ENCODE measurements around the gene MAPK10.

DNA sequence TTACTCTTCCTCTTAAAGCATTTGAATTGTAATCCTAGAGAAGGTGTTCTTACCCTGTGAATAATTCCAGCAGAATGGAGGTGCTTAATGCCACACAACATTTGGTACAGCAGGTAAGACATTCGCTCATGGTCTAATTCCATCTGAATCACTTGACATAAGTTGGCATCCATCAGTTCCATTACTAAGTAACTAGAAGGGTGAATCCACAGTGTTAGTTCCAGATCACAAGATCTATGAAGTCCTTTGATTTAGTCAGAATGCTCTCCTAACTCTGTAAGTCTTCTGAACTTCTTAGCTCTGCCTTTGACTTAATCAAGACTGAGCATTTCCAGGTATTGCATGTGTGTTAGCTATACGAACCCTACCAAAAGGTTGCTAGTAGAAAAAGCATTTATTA is 258.0 kb downstream of the MAPK10 start:
- TF ChIP-seq, protein P1, sequence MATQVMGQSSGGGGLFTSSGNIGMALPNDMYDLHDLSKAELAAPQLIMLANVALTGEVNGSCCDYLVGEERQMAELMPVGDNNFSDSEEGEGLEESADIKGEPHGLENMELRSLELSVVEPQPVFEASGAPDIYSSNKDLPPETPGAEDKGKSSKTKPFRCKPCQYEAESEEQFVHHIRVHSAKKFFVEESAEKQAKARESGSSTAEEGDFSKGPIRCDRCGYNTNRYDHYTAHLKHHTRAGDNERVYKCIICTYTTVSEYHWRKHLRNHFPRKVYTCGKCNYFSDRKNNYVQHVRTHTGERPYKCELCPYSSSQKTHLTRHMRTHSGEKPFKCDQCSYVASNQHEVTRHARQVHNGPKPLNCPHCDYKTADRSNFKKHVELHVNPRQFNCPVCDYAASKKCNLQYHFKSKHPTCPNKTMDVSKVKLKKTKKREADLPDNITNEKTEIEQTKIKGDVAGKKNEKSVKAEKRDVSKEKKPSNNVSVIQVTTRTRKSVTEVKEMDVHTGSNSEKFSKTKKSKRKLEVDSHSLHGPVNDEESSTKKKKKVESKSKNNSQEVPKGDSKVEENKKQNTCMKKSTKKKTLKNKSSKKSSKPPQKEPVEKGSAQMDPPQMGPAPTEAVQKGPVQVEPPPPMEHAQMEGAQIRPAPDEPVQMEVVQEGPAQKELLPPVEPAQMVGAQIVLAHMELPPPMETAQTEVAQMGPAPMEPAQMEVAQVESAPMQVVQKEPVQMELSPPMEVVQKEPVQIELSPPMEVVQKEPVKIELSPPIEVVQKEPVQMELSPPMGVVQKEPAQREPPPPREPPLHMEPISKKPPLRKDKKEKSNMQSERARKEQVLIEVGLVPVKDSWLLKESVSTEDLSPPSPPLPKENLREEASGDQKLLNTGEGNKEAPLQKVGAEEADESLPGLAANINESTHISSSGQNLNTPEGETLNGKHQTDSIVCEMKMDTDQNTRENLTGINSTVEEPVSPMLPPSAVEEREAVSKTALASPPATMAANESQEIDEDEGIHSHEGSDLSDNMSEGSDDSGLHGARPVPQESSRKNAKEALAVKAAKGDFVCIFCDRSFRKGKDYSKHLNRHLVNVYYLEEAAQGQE (IDR thresholded peaks at IDR 0.05) = no peak
- TF ChIP-seq, protein P2, sequence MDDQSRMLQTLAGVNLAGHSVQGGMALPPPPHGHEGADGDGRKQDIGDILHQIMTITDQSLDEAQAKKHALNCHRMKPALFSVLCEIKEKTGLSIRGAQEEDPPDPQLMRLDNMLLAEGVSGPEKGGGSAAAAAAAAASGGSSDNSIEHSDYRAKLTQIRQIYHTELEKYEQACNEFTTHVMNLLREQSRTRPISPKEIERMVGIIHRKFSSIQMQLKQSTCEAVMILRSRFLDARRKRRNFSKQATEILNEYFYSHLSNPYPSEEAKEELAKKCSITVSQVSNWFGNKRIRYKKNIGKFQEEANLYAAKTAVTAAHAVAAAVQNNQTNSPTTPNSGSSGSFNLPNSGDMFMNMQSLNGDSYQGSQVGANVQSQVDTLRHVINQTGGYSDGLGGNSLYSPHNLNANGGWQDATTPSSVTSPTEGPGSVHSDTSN (IDR thresholded peaks at IDR 0.05) = no peak
- TF ChIP-seq, protein P3, sequence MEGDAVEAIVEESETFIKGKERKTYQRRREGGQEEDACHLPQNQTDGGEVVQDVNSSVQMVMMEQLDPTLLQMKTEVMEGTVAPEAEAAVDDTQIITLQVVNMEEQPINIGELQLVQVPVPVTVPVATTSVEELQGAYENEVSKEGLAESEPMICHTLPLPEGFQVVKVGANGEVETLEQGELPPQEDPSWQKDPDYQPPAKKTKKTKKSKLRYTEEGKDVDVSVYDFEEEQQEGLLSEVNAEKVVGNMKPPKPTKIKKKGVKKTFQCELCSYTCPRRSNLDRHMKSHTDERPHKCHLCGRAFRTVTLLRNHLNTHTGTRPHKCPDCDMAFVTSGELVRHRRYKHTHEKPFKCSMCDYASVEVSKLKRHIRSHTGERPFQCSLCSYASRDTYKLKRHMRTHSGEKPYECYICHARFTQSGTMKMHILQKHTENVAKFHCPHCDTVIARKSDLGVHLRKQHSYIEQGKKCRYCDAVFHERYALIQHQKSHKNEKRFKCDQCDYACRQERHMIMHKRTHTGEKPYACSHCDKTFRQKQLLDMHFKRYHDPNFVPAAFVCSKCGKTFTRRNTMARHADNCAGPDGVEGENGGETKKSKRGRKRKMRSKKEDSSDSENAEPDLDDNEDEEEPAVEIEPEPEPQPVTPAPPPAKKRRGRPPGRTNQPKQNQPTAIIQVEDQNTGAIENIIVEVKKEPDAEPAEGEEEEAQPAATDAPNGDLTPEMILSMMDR (IDR thresholded peaks at IDR 0.05) = no peak
- TF ChIP-seq, protein P4, sequence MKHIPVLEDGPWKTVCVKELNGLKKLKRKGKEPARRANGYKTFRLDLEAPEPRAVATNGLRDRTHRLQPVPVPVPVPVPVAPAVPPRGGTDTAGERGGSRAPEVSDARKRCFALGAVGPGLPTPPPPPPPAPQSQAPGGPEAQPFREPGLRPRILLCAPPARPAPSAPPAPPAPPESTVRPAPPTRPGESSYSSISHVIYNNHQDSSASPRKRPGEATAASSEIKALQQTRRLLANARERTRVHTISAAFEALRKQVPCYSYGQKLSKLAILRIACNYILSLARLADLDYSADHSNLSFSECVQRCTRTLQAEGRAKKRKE (CRISPR knock-in tag; IDR thresholded peaks at IDR 0.05; ENCODE audit: low read depth) = no peak
- TF ChIP-seq HOXA7 (CRISPR knock-in tag; IDR thresholded peaks at IDR 0.05) (no peak), TP53 (CRISPR knock-in tag; IDR thresholded peaks at IDR 0.05) (no peak), NPAS2 (CRISPR knock-in tag; IDR thresholded peaks at IDR 0.05; ENCODE audit: borderline replicate concordance) (no peak), USF2 (IDR thresholded peaks at IDR 0.05) (no peak), JUN (IDR thresholded peaks at IDR 0.05) (no peak)
